HG02610 (cell line): ENCODE results near the gene NFKBIZ.
"Not testable (repeated sequence)": the region's sequence is repeated elsewhere in the genome, so short reads cannot be mapped to it uniquely, and the experiment has no call there.

ENCODE experiments used
- ATAC-seq: cut with Tn5 transposase; IDR thresholded peaks from one replicate; pipeline ENCODE4 v1.9.1; 2021; ENCODE audit warnings: mild to moderate bottlenecking, moderate library complexity; ENCODE audit not compliant: unreplicated experiment

Gene NFKBIZ

GRCh38 chr3:101850246-101851051 lies 1.1 kb downstream of the NFKBIZ start:
- ATAC-seq, result peak; percentile 41

GRCh38 chr3:101851072-101851770 lies 1.9 kb downstream of the NFKBIZ start:
- ATAC-seq, result peak; percentile 12

GRCh38 chr3:101851850-101852714 lies 2.8 kb downstream of the NFKBIZ start:
- no peak for ATAC-seq

GRCh38 chr3:101852983-101853840 lies 3.9 kb downstream of the NFKBIZ start:
- ATAC-seq, result no peak

GRCh38 chr3:101853982-101854381 lies 4.7 kb downstream of the NFKBIZ start:
- no peak for ATAC-seq

- no peak for ATAC-seq
Measured at GRCh38 chr3:101854608-101855304, 5.4 kb downstream of the NFKBIZ start.

GRCh38 chr3:101857301-101857741 lies 8.0 kb downstream of the NFKBIZ start:
- ATAC-seq, result no peak

- ATAC-seq, result no peak
Measured at GRCh38 chr3:101858464-101859030, 9.2 kb downstream of the NFKBIZ start.

- ATAC-seq, result no peak
Measured at GRCh38 chr3:101859882-101860448, 10.7 kb downstream of the NFKBIZ start.

GRCh38 chr3:101861212-101861788 lies 12.0 kb downstream of the NFKBIZ start:
- ATAC-seq, result peak; percentile 47

GRCh38 chr3:101861789-101862415 lies 12.6 kb downstream of the NFKBIZ start:
- no peak for ATAC-seq

GRCh38 chr3:101862416-101863165 lies 13.3 kb downstream of the NFKBIZ start:
- no peak for ATAC-seq

- ATAC-seq, result not testable (repeated sequence)
Measured at GRCh38 chr3:101864926-101865325, 15.6 kb downstream of the NFKBIZ start.

- no peak for ATAC-seq
Measured at GRCh38 chr3:101865751-101866509, 16.6 kb downstream of the NFKBIZ start.

- ATAC-seq, result no peak
Measured at GRCh38 chr3:101867511-101867910, 18.2 kb downstream of the NFKBIZ start.

GRCh38 chr3:101867996-101868395 lies 18.7 kb downstream of the NFKBIZ start:
- no peak for ATAC-seq
